ENCODE data around the gene HYAL2.
A peak's percentile ranks its signal among the peaks of the same experiment; 100 is the strongest.

Gene HYAL2

DNA sequence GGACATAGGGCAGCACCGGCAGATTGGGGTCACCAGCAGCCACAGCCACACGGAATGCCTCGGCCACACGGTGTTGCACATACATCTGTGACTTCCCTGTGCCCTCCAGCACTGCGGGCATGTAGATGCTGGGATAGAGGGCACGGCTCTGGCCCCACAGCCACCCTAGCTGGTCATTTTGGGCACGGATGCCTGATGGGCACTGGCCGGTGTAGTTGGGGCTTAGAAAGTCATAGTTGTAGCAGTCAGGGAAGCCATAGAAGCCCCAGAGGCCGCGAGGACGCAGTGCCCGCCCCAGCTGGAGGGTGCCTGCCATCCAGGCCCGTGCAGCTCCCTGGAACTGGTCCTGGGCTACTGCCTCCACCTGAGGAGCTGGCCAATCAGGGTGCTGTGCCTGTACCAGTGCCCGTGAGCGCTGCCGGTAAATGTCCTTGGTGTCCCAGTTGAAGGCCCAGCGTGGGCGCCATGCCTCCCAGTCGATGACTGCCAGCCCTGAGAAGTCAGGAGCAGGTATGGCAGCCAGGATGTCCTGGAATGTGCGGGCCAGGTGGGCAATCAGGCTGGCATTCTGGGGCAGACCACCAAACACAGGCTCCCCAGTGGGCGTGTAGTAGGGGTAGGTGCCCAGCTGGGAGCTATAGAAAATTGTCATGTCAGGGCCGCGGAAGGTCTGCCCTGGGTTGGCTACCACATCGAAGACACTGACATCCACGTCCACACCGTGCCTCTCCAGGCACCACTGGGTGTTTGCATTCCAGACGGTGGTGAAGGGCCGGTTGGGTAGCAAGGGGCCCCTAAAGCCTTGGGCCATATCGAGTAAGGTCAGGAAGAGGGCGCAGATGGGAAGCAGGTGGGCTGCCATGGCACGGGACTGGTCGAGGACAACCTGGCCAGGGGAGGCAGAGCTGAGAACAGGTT is 20.2 kb downstream of the HYAL2 start:
- no peak for DNase-seq

DNA sequence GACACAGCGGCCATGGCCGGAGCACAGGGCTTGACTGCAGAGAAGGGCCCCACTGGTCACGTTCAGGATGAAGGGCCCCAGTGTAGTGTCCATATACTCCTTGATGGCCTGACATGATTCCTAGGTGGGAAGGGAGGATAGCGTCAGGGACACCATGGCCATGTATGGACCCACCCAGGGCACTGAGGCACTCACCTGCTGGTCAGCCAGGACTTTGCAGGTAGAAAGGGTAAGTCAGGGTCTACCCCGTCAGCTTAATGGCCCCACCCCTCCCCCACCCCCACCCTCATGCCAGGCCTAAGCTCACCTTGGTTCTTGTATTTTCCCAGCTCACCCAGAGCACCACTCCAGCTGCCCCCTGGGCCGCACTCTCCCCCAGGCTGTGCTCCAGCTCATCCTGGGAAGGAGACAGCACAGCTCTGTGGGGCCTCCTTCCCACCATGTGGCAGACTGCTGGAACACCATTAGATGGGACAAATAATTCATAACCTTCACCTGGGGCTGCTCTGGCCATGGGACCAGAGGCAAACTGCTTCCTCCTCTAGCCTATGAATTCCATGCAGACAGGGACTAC is 21.8 kb downstream of the HYAL2 start:
- DNase-seq: no peak

GRCh38 chr3:50299929-50300680 is 22.4 kb downstream of the HYAL2 start:
- DNase-seq: no peak

GRCh38 chr3:50299638-50299928 is 23.0 kb downstream of the HYAL2 start:
- no peak for DNase-seq

- DNase-seq: peak; percentile 96
Measured at GRCh38 chr3:50298836-50299637, 23.5 kb downstream of the HYAL2 start, which contains the start of the genes HYAL3 and NAA80. TSS of gene HYAL3 (minus strand) at chr3:50299405. CDS start at chr3:50295602, 3,803 bp downstream. TSS of gene NAA80 (minus strand) at chr3:50299405. CDS start at chr3:50297463, 1,942 bp downstream.

GRCh38 chr3:50297896-50298725 is 24.4 kb downstream of the HYAL2 start:
- no peak for DNase-seq

DNA sequence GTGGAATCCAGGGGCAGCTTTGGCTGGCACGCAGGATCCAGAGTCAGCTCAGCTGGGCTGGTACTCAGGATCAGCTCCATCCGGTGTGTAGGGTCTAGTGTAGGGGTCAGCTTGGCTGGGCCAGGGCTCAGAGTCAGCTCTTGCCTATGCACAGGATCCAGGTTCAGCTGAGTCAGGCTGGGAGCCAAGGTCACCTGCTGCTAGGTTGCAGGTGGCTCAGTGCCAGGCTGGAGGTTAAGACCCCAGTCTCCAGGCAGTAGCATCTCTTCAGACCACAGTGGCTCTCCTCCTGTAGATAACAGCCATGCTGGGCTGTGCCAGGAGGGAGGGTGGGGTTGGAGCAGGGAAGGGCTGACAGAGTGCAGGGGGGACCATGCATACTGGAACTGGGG is 25.2 kb downstream of the HYAL2 start:
- no peak for DNase-seq

- no peak for DNase-seq
Measured at GRCh38 chr3:50296721-50297383, 25.7 kb downstream of the HYAL2 start.

GRCh38 chr3:50295553-50296431 is 26.8 kb downstream of the HYAL2 start:
- no peak for DNase-seq

GRCh38 chr3:50294492-50295403 is 27.8 kb downstream of the HYAL2 start:
- DNase-seq: no peak

- DNase-seq: no peak
Measured at GRCh38 chr3:50294089-50294488, 28.5 kb downstream of the HYAL2 start.

DNA sequence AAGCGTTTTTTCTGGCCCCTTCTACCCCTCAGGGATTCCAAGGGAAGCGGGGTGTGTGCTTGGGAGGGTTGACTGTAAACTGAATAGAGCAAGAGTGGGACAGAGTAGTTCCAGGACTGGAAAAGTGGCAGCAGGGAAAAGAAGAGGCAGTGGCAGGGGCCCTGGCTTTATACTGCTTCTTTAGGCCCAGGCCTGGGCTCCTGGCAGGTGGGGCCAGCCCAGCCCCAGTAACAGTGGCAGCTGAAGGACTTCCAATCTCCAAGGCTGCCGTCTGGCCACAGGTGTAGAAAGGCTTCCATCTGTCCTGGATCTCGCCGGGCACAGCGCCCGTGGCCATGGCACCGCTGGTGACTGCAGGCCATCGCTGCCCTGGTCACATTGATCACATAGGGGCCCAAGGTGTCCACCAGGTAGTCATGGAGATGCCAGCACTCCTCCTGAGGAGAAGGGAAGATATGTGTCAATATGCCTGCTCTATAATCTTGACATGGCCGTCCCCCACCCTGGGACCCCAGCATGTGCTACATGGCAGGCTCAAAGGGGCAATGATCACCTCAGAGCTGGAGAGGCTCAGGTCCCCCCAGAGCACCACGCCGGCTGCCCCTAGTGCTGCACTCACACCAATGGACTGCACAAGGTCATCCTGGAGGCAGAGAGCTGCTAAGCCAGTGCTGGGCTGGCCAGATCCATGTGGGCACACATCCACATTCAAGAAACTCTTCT is 29.3 kb downstream of the HYAL2 start:
- DNase-seq: no peak

DNA sequence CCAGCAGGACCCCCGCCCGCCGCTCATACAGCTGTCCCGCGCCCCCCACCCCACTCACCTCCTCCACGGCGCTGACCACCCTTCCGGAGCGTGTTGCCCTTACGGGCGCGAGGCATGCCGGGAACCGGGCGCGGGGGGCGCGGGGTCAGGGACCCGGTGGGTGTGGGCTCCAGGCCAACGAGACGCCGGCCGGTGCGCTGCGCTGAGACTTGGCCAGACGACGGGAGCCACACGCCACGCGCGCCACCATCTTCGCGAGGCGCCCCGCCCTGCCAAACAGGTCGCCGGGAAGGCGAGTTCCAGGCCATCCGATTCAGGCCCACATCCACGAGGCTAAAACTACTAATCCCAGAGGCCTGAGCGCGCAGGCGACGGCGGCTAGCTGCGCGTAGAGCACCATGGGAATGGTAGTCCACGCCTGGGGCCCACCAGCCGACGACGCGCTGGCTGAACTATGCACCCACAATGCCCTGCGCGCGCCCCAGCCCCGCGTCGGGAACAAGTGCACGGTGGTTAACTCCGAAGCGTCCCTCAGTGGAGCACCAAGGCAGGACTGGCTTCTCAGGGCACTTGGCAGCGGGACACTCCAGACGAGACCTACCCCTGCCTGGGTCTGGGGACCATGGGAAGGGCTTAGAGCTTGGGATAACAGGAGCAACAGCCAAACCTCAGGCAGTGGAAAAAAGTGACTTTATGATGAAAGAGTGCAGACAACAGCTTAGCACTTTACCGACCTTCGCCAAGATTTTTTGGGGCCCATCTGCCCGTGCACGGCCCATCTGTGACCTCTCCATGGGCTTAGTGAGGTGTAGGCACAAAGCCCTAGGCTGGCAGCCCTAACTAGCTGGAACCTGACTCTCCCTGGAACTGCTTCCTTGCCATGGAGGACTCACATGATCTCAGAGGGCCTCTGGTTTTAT is 30.1 kb downstream of the HYAL2 start, which contains the start of gene IFRD2:
TSS of gene IFRD2 (minus strand) at position 271 of the 920 bp plus-strand sequence. CDS start at position 116, 155 bp downstream.
- peak; percentile 90 for DNase-seq

DNA sequence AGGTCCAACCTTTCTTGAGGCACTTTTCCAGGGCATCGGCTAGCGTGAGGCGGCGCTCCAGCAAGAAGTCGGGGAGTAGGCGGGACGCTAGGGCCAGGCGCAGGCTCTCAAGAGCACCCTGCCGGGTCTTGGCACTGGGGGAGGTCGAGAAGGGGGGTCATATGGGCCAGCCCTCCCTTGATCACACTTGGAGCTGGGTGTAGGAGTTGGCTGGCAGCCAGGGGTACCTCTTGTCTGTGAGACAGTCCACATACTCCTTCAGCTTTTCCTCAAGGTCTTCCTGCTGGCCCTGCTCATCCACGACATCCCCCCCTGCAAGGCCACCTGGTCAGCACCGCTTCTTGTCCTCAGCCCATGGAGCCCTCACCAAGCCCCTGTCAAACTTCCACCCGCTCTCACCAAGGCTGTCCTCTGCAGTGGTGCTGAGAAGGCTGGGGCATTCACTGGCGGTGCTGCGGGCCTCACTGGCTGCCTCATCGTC is 32.3 kb downstream of the HYAL2 start:
- no peak for DNase-seq

GRCh38 chr3:50289130-50289529 is 33.4 kb downstream of the HYAL2 start:
- DNase-seq: no peak

DNA sequence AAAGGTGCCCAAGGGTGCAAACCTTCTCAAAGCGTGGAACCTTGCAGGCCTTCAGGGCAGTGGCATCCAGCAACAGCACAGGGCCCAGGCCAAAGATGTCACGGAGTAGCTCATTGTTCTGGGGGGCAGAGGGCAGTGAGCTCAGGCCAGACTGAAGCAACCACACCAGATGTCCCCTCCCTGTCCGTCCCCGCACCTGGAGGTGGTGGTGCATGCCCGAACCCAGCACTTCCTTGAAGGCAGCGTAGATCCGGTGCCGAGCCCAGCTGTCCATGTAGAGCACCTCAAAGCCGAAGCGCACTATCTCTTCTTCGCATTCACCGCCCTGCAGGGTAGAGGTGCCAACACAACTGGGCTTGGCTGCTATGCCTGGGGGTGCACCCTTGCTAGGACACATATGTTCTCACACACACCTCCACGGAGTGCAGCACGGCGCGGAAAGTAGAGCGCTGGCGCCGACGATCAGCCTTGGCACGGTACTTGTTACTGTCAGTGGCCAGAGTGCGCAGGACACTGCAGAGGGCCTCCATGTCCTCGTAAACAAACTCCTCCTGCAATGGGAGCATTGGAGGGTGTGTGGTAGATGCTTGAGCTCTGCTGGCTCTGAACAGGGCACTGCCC is 34.0 kb downstream of the HYAL2 start:
- no peak for DNase-seq

- DNase-seq: no peak
Measured at GRCh38 chr3:50287262-50287661, 35.3 kb downstream of the HYAL2 start.
